Tibial artery (tissue), 4 donors: ENCODE data around the gene OTOP3.

Experiments used
- DNase-seq, 2 donors: peaks; one replicate each; pipeline ENCODE4 v3.0.0-alpha.2; 2019
- H3K27ac ChIP-seq, 2 donors: fragments of 200-600 bp; sonication (generic) in 1 of 2; 1 replicate in 1 of 2; 2 replicates in 1 of 2; pipeline ENCODE4 v1.5.1; 2018 to 2019; ENCODE audit warnings: mild to moderate bottlenecking in 1 of 2
- H3K27me3 ChIP-seq, 2 donors: fragments of 200-600 bp; sonication (generic) in 1 of 2; one replicate each; pipeline versions ENCODE4 v1.5.1 to v1.6.0; 2016 to 2019
- H3K36me3 ChIP-seq, 3 donors: fragments of 200-600 bp; sonication (generic) in 2 of 3; one replicate each; pipeline ENCODE4 v1.5.1; 2016 to 2019; ENCODE audit warnings: mild to moderate bottlenecking in 2 of 3
- H3K4me1 ChIP-seq, 4 donors: fragments of 200-600 bp; sonication (generic) in 2 of 4; 1 replicate in 3 of 4; 2 replicates in 1 of 4; pipeline ENCODE4 v1.5.1; 2016 to 2019
- H3K4me3 ChIP-seq, 2 donors: fragments of 200-600 bp; sonication (generic) in 1 of 2; 1 replicate in 1 of 2; 2 replicates in 1 of 2; pipeline ENCODE4 v1.5.1; 2018 to 2019; ENCODE audit warnings: mild to moderate bottlenecking in 2 of 2
- H3K9me3 ChIP-seq, 3 donors: fragments of 200-600 bp; sonication (generic) in 1 of 3; one replicate each; pipeline ENCODE4 v1.5.1; 2016 to 2019
- CTCF ChIP-seq, 2 experiments: fragments of 200-600 bp in 1 of 2; fragments of 450-650 bp in 1 of 2; IDR thresholded peaks; one replicate each; pipeline ENCODE4 v1.5.1; 2017 to 2019; ENCODE audit warnings: antibody characterized with exemption in 2 of 2, mild to moderate bottlenecking in 1 of 2, moderate library complexity in 1 of 2
- intact Hi-C: fragments of 100-400 bp; cut with DNase I; formaldehyde crosslinking; loops from one replicate; pipeline ENCODE4 v1.15.0; 2023; ENCODE audit warnings: low total_unique reads

The OTOP3 gene

GRCh38 chr17:74949455-74950115, 13.9 kb downstream of the OTOP3 start:
- H3K4me3 ChIP-seq = no peak overlapping the region
- H3K9me3 ChIP-seq = no peaks in the 10 kb centered on the region
- peaks cover 0 to 14% (median 0%) of the 10 kb centered on the region in 3 donors for H3K36me3 ChIP-seq
- no peak for TF ChIP-seq CTCF (IDR thresholded peaks at IDR 0.05)
- no peaks in the 10 kb centered on the region for H3K4me1 ChIP-seq
- no peak overlapping the region for H3K27ac ChIP-seq
- no peak for DNase-seq
- intact Hi-C loops = no loop called here
- peaks cover 0 to 60% of the 10 kb centered on the region in 2 donors for H3K27me3 ChIP-seq

GRCh38 chr17:74950207-74950606, 14.5 kb downstream of the OTOP3 start:
- TF ChIP-seq CTCF (IDR thresholded peaks at IDR 0.05) = no peak
- H3K4me1 ChIP-seq = no peaks in the 10 kb centered on the region
- intact Hi-C loops = no loop called here
- no peak overlapping the region for H3K27ac ChIP-seq
- H3K36me3 ChIP-seq = peaks cover 0 to 19% (median 0%) of the 10 kb centered on the region in 3 donors
- DNase-seq = no peak
- H3K4me3 ChIP-seq = no peak overlapping the region
- no peaks in the 10 kb centered on the region for H3K9me3 ChIP-seq
- peaks cover 0 to 60% of the 10 kb centered on the region in 2 donors for H3K27me3 ChIP-seq

- Histone ChIP-seq H3K36me3 (peaks cover 0 to 19% (median 0%) of the 10 kb centered on the region in 3 donors), H3K4me1 (no peaks in the 10 kb centered on the region), H3K4me3 (no peak overlapping the region), H3K27ac (no peak overlapping the region), H3K27me3 (peaks cover 0 to 60% of the 10 kb centered on the region in 2 donors), H3K9me3 (no peaks in the 10 kb centered on the region)
- TF ChIP-seq CTCF (IDR thresholded peaks at IDR 0.05) = no peak
- intact Hi-C loops = no loop called here
- no peak for DNase-seq
Observed at GRCh38 chr17:74951065-74951464, 15.4 kb downstream of the OTOP3 start.

- Histone ChIP-seq H3K9me3 (no peaks in the 10 kb centered on the region), H3K27ac (no peak overlapping the region), H3K4me1 (no peaks in the 10 kb centered on the region), H3K27me3 (peaks cover 0 to 56% of the 10 kb centered on the region in 2 donors), H3K36me3 (peaks cover 0 to 19% (median 0%) of the 10 kb centered on the region in 3 donors), H3K4me3 (no peak overlapping the region)
- DNase-seq = no peak
- intact Hi-C loops = no loop called here
- TF ChIP-seq CTCF (IDR thresholded peaks at IDR 0.05) = no peak
Observed at GRCh38 chr17:74951680-74952421, 16.2 kb downstream of the OTOP3 start.

GRCh38 chr17:74952431-74953133, 16.9 kb downstream of the OTOP3 start:
- TF ChIP-seq CTCF (IDR thresholded peaks at IDR 0.05) = no peak
- Histone ChIP-seq H3K4me1 (no peaks in the 10 kb centered on the region), H3K27me3 (peaks cover 0 to 48% of the 10 kb centered on the region in 2 donors), H3K4me3 (no peak overlapping the region), H3K9me3 (no peaks in the 10 kb centered on the region), H3K36me3 (peaks cover 0 to 19% (median 0%) of the 10 kb centered on the region in 3 donors), H3K27ac (no peak overlapping the region)
- intact Hi-C loops = no loop called here
- no peak for DNase-seq
